HepG2 (cell line): ENCODE data around the gene ANTKMT. TPM values are rescaled to one million over a fixed set of nuclear protein-coding genes. Genes with fewer than 3 reads are reported as not detected.

Experiments
- BATF2 ChIP-seq: sonication (generic); formaldehyde crosslinking; IDR thresholded peaks from 2 replicates; pipeline ENCODE4 v1.8.0; 2022; ENCODE audit warnings: mild to moderate bottlenecking, missing genetic modification reagents, moderate library complexity
- BCL6 ChIP-seq: IDR thresholded peaks from 2 replicates; pipeline ENCODE4 v1.6.1; 2016; ENCODE audit warnings: missing genetic modification reagents, missing compliant biosample characterization
- CREB3 ChIP-seq: sonication (generic); formaldehyde crosslinking; IDR thresholded peaks from 2 replicates; pipeline ENCODE4 v1.5.0; 2020; ENCODE audit warnings: missing genetic modification reagents
- GRHL1 ChIP-seq: sonication (generic); formaldehyde crosslinking; conservative IDR thresholded peaks from 2 replicates; pipeline ENCODE4 v1.8.0; 2022; ENCODE audit warnings: missing genetic modification reagents
- HNF4G ChIP-seq, 2 experiments: sonication (generic) in 1 of 2; formaldehyde crosslinking in 1 of 2; IDR thresholded peaks; 2 replicates each; pipeline versions ENCODE4 v1.4.0 to v1.6.1; 2011 to 2020; ENCODE audit warnings: borderline replicate concordance in 2 of 2, low read depth in 2 of 2, mild to moderate bottlenecking in 2 of 2, low read length in 1 of 2, missing genetic modification reagents in 1 of 2, moderate library complexity in 1 of 2
- HNRNPLL ChIP-seq: fragments of 200-400 bp; formaldehyde crosslinking; IDR thresholded peaks from 2 replicates; pipeline ENCODE4 v1.6.1; 2017; ENCODE audit warnings: mild to moderate bottlenecking, low read depth, low read length; ENCODE audit not compliant: poor library complexity, severe bottlenecking
- KLF6 ChIP-seq: IDR thresholded peaks from 2 replicates; pipeline ENCODE4 v1.8.0; 2016; ENCODE audit warnings: missing biosample characterization, missing genetic modification reagents
- MIXL1 ChIP-seq: IDR thresholded peaks from 2 replicates; pipeline ENCODE4 v1.6.1; 2016
- SMAD3 ChIP-seq: sonication (generic); formaldehyde crosslinking; IDR thresholded peaks from 2 replicates; pipeline ENCODE4 v1.4.0; 2020; ENCODE audit warnings: missing genetic modification reagents
- SOX13 ChIP-seq, 3 experiments: fragments of 450-650 bp in 1 of 3; sonication (generic) in 1 of 3; formaldehyde crosslinking in 1 of 3; IDR thresholded peaks in 2 of 3; conservative IDR thresholded peaks in 1 of 3; 2 replicates each; pipeline versions ENCODE4 v1.5.0 to v1.6.1; 2016 to 2020; ENCODE audit warnings: antibody characterized with exemption in 1 of 3, mild to moderate bottlenecking in 1 of 3, missing compliant biosample characterization in 1 of 3, missing genetic modification reagents in 1 of 3, moderate library complexity in 1 of 3
- SYNCRIP ChIP-seq: fragments of 200-400 bp; formaldehyde crosslinking; IDR thresholded peaks from 2 replicates; pipeline ENCODE4 v1.6.1; 2018; ENCODE audit warnings: mild to moderate bottlenecking, low read depth, low read length; ENCODE audit not compliant: insufficient read depth
- TSC22D2 ChIP-seq: sonication (generic); formaldehyde crosslinking; IDR thresholded peaks from 2 replicates; pipeline ENCODE4 v1.5.1; 2020; ENCODE audit warnings: missing genetic modification reagents, mild to moderate bottlenecking, borderline replicate concordance
- YY1 ChIP-seq: IDR thresholded peaks from 2 replicates; pipeline ENCODE4 v1.6.1; 2011; ENCODE audit warnings: low read length, low read depth, moderate library complexity, mild to moderate bottlenecking; ENCODE audit not compliant: insufficient read depth, insufficient replicate concordance
- ZBTB2 ChIP-seq: sonication (generic); formaldehyde crosslinking; IDR thresholded peaks from 2 replicates; pipeline ENCODE4 v1.8.0; 2022; ENCODE audit warnings: low read depth, missing genetic modification reagents
- ZBTB7A ChIP-seq: sonication (generic); formaldehyde crosslinking; IDR thresholded peaks from 2 replicates; pipeline ENCODE4 v1.8.0; 2022; ENCODE audit warnings: mild to moderate bottlenecking, missing genetic modification reagents
- ZNF280D ChIP-seq: sonication (generic); formaldehyde crosslinking; IDR thresholded peaks from 2 replicates; pipeline ENCODE4 v1.5.1; 2020; ENCODE audit warnings: mild to moderate bottlenecking, missing genetic modification reagents
- ZNF333 ChIP-seq: sonication (generic); formaldehyde crosslinking; IDR thresholded peaks from 2 replicates; pipeline ENCODE4 v1.4.0; 2020; ENCODE audit warnings: mild to moderate bottlenecking, missing genetic modification reagents, borderline replicate concordance
- ZNF567 ChIP-seq: sonication (generic); formaldehyde crosslinking; IDR thresholded peaks from 2 replicates; pipeline ENCODE4 v1.8.1; 2023; ENCODE audit warnings: mild to moderate bottlenecking, missing genetic modification reagents, borderline replicate concordance
- ZNF878 ChIP-seq: sonication (generic); formaldehyde crosslinking; IDR thresholded peaks from 2 replicates; pipeline ENCODE4 v1.8.1; 2023; ENCODE audit warnings: mild to moderate bottlenecking, missing genetic modification reagents, moderate library complexity
- ZSCAN12 ChIP-seq: sonication (generic); formaldehyde crosslinking; IDR thresholded peaks from 2 replicates; pipeline ENCODE4 v1.9.0; 2021; ENCODE audit warnings: mild to moderate bottlenecking, missing genetic modification reagents
- polyA plus RNA-seq, 8 experiments: library from polyadenylated mRNA; depleted of rRNA in 3 of 8; stranded (reverse) in 7 of 8; unstranded in 1 of 8; fragments of >200 nt; fragmentation: Illumina TruSeq in 4 of 8; extraction: Trizol in 4 of 8; gene quantifications; 2 replicates each; pipeline versions ENCODE4 v1.2.1 to v1.2.3, GENCODE V29; 2011 to 2016; ENCODE audit warnings: low read depth in 4 of 8, missing spikeins in 1 of 8, mixed read lengths in 1 of 8; ENCODE audit not compliant: insufficient read depth in 1 of 8
- total RNA-seq, 5 experiments: library from RNA; depleted of rRNA; stranded (reverse); fragments of >200 nt; fragmentation: Illumina TruSeq; extraction: Trizol; gene quantifications; 2 replicates each; pipeline ENCODE4 v1.2.3, GENCODE V29; 2016; ENCODE audit warnings: low read depth in 1 of 5

The ANTKMT gene
- total and polyA plus RNA-seq, 2 of the 13 experiments (the other 11 are each of a cell fraction or from before 2014, with no cell fraction given), result 7.5 to 47.8 TPM

GRCh38 chr16:695355-696089 lies 25.4 kb upstream of the ANTKMT start (continued):
- TF ChIP-seq ZBTB2 (CRISPR knock-in tag) (no peak), YY1 (peak; percentile 15), CREB3 (CRISPR knock-in tag) (no peak), HNRNPLL (peak; percentile 96), MIXL1 (no peak), BCL6 (CRISPR knock-in tag) (no peak), HNF4G (IDR thresholded peaks at IDR 0.05; ENCODE audit: borderline replicate concordance, low read depth, low read length) (no peak), HNF4G (CRISPR knock-in tag; IDR thresholded peaks at IDR 0.05; ENCODE audit: borderline replicate concordance, low read depth) (0 out of 2 replicates have a peak, but pooled peaks have one; percentile 23), ZNF280D (peak; percentile 65), SMAD3 (CRISPR knock-in tag) (no peak), GRHL1 (CRISPR knock-in tag) (no peak), ZBTB7A (CRISPR knock-in tag) (no peak; the same call in 1 of the 2 replicates), ZNF567 (CRISPR knock-in tag) (0 out of 2 replicates have a peak, but pooled peaks have one; percentile 18), KLF6 (CRISPR knock-in tag) (no peak), ZNF333 (CRISPR knock-in tag) (peak; percentile 19; the same call in 1 of the 2 replicates), ZSCAN12 (CRISPR knock-in tag) (no peak), BATF2 (CRISPR knock-in tag) (peak; percentile 87), ZNF878 (no peak), SOX13 (IDR thresholded peaks at IDR 0.05) (no peak), SOX13 (CRISPR knock-in tag; conservative IDR thresholded peaks at IDR 0.05 in 1 of 2, IDR thresholded peaks at IDR 0.05 in 1 of 2) (no peak), TSC22D2 (no peak), SYNCRIP (no peak)
